Naive B cell (primary cell): ENCODE results near the gene ZFTA. TPM values are rescaled to one million over a fixed set of nuclear protein-coding genes. Genes with fewer than 3 reads are reported as not detected.

ENCODE experiments used
- polyA plus RNA-seq, 6 donors: library from polyadenylated mRNA; unstranded; fragments of 300-500 nt; fragmentation: Illumina TruSeq; gene quantifications; one replicate each; pipeline ENCODE4 v1.2.3, GENCODE V29; 2021; ENCODE audit warnings: low read depth in 6 of 6

ZFTA gene
- polyA plus RNA-seq, 6 donors from 2014 or later = 0.09 to 0.44 (median 0.23) TPM; not detected in 1

Other genes starting within 250 kb of the ZFTA start
- 10 to 100 TPM; 31.7 to 72.1 (median 42.2) TPM for gene PLAAT4, start 232.0 kb downstream of the ZFTA start, polyA plus RNA-seq
- gene PLAAT2, start 205.4 kb downstream of the ZFTA start, polyA plus RNA-seq = not detected
- gene PLAAT3, start 154.3 kb downstream of the ZFTA start, polyA plus RNA-seq = under 1 TPM in 3 of 6 donors, not detected in 3; 0.21 to 0.40 (median 0.38) TPM
- 10 to 100 TPM; 15.9 to 22.4 (median 20.8) TPM for gene ATL3, start 97.4 kb downstream of the ZFTA start, polyA plus RNA-seq
- 10 to 100 TPM; 20.6 to 59.8 (median 27.8) TPM for gene RTN3, start 87.3 kb downstream of the ZFTA start, polyA plus RNA-seq
- under 1 TPM; 0.24 to 0.78 (median 0.60) TPM for gene SPINDOC, start 44.7 kb upstream of the ZFTA start, polyA plus RNA-seq
- 10 to 100 TPM; 31.0 to 66.8 (median 42.9) TPM for gene MARK2, start 70.3 kb upstream of the ZFTA start, polyA plus RNA-seq
- gene RCOR2, start 148.4 kb upstream of the ZFTA start, polyA plus RNA-seq = not detected
- 10 to 100 TPM in 4 of 6 donors, 1 to 10 TPM in 2; 8.2 to 18.4 (median 11.8) TPM for gene NAA40, start 170.2 kb upstream of the ZFTA start, polyA plus RNA-seq
- 100 to 1,000 TPM; 244 to 345 (median 285) TPM for gene COX8A, start 205.8 kb upstream of the ZFTA start, polyA plus RNA-seq
- 100 to 1,000 TPM; 101 to 151 (median 113) TPM for gene OTUB1, start 217.7 kb upstream of the ZFTA start, polyA plus RNA-seq